Kidney (tissue), 14 donors: Measurements from ENCODE around the gene CD4. TPM values are rescaled to one million over a fixed set of nuclear protein-coding genes. Genes with fewer than 3 reads are reported as not detected.

Experiments
- DNase-seq, 5 donors: peaks; one replicate each; pipeline ENCODE4 v3.0.0-alpha.2; 2013 to 2020
- FAIRE-seq: peaks from 2 replicates; lab custom pipeline; 2012; peaks lifted over from hg19 to GRCh38; lab: Jason Lieb, UNC
- H3K27ac ChIP-seq, 2 donors: one replicate each; pipeline ENCODE4 v1.7.0; 2013; ENCODE audit warnings: low read depth in 2 of 2, low read length in 2 of 2, inconsistent platforms in 1 of 2
- H3K27me3 ChIP-seq: one replicate; pipeline ENCODE4 v1.7.1; 2013; ENCODE audit warnings: low read length, inconsistent platforms; ENCODE audit not compliant: control insufficient read depth, insufficient read depth
- H3K36me3 ChIP-seq, 3 donors: one replicate each; pipeline versions ENCODE4 v1.7.0 to v1.7.1; 2013; ENCODE audit warnings: low read length in 3 of 3, control low read depth in 1 of 3, inconsistent platforms in 1 of 3; ENCODE audit not compliant: insufficient read depth in 3 of 3, control insufficient read depth in 2 of 3
- H3K4me1 ChIP-seq, 3 donors: one replicate each; pipeline versions ENCODE4 v1.7.0 to v1.7.1; 2013; ENCODE audit warnings: low read length in 3 of 3, inconsistent platforms in 1 of 3, low read depth in 1 of 3; ENCODE audit not compliant: control insufficient read depth in 2 of 3, insufficient read depth in 2 of 3
- H3K4me3 ChIP-seq, 3 donors: one replicate each; pipeline versions ENCODE4 v1.7.0 to v1.8.1; 2013; ENCODE audit warnings: low read length in 3 of 3, control low read depth in 1 of 3, inconsistent platforms in 1 of 3
- H3K9ac ChIP-seq, 3 donors: one replicate each; pipeline versions ENCODE4 v1.7.0 to v1.7.1; 2013; ENCODE audit warnings: low read length in 3 of 3, control low read depth in 1 of 3, inconsistent platforms in 1 of 3
- H3K9me3 ChIP-seq, 3 donors: one replicate each; pipeline versions ENCODE4 v1.7.0 to v1.7.1; 2013; ENCODE audit warnings: low read length in 3 of 3, control low read depth in 1 of 3, inconsistent platforms in 1 of 3; ENCODE audit not compliant: control insufficient read depth in 2 of 3, insufficient read depth in 1 of 3
- CTCF ChIP-seq: IDR thresholded peaks from 3 replicates; pipeline ENCODE4 v1.5.1; 2012; ENCODE audit warnings: mild to moderate bottlenecking, moderate library complexity, borderline replicate concordance; ENCODE audit not compliant: insufficient read depth; ENCODE audit errors: extremely low read depth
- intact Hi-C: fragments of 100-400 bp; cut with DNase I; formaldehyde crosslinking; loops from one replicate; pipeline ENCODE4 v1.11.1; 2022
- polyA plus RNA-seq: library from polyadenylated mRNA; stranded (reverse); fragments of 350-450 nt; fragmentation: Illumina TruSeq; extraction: RNeasy Lipid Tissue Mini Kit (QIAGEN cat#74804); gene quantifications from one replicate; pipeline ENCODE4 v1.2.3, GENCODE V29; 2014; ENCODE audit warnings: low read depth, low replicate concordance; ENCODE audit not compliant: insufficient read depth
- total RNA-seq: library from RNA; stranded (reverse); fragmentation: NEBNext Ultra II Directional; extraction: Animal tissue kit (Norgen Biotek cat#: 25700); gene quantifications from one replicate; pipeline ENCODE4 v1.2.1, GENCODE V29; 2021
- donor health status: control.
- donor health status: control.
- donor health status: control.
- donor health status: control.
- donor health status: control.
- donor health status: DM: yes; HTN: yes; CAD: no.
- donor health status: Normal renal cell carcinoma (clear cell type).

CD4 gene
- total and polyA plus RNA-seq, 2 donors from 2014 or later: 12.2 to 38.1 TPM

DNA sequence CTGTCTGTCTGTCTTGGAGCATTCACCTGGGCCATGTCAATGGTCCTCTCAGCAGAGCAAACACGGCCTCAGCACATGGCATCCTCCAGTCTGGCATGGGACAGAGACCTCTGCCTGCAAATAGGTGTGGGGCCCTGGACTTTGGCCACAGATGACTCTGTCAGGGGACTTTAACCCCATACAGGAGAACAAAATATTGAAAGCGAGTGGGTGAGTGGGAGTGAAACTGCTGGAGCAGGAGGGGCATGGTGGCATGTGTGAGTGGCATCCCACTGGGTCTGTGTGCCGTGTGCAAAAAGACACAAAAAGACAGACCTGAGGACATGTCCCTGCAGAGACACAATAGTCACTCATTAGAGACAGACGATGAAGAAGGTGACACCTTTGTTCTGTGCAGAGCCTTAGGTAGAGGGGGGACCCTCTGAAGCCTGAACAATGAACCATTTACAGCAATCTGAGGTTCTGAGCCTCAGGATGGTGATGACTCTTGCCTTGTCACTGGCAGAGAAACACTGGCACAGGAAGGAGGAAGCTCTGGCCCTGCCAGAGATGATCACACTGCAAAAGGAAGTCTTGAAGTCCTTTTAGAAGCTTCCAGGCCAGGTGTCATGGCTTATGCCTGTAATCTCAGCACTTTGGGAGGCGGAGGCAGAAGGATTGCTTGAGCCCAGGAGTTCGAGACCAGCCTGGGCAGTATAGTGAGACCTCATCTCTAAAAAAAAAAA, 9.5 kb upstream of the CD4 start:
- H3K4me3 ChIP-seq: no peak overlapping the region
- FAIRE-seq (no peak), DNase-seq (no peak)
- H3K9me3 ChIP-seq: no peaks in the 10 kb centered on the region
- H3K4me1 ChIP-seq: peaks cover 0 to 15% (median 10%) of the 10 kb centered on the region in 3 donors
- H3K9ac ChIP-seq: no peak overlapping the region
- no peaks in the 10 kb centered on the region for H3K27me3 ChIP-seq
- H3K36me3 ChIP-seq: no peaks in the 10 kb centered on the region
- intact Hi-C loops: no loop called here
- no peak for TF ChIP-seq CTCF
- no peak overlapping the region for H3K27ac ChIP-seq

DNA sequence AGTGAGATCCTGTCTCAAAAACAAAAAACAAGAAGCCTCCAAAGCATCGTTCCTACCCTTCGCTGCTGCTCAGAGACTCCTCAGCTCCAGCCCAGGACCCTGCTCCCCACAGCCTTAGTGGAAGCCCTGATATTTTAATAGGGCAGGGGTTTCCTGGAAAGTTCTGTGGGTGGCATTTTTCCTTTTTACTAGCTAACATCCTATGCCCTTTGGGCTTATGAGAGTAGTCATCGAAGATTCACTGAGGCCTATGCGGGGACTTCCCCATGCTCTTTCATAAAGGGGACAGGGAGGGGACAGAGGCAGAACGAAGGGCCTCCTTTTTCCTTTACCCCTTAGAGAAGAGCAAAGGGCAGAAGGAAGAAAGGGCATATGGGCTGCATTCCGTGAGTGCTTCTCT, 8.8 kb upstream of the CD4 start:
- FAIRE-seq: no peak
- Histone ChIP-seq H3K27me3 (no peaks in the 10 kb centered on the region), H3K9me3 (no peaks in the 10 kb centered on the region), H3K4me3 (no peak overlapping the region), H3K9ac (no peak overlapping the region), H3K36me3 (no peaks in the 10 kb centered on the region), H3K4me1 (peaks cover 0 to 15% (median 10%) of the 10 kb centered on the region in 3 donors), H3K27ac (no peak overlapping the region)
- intact Hi-C loops: no loop called here
- TF ChIP-seq CTCF: no peak
- DNase-seq: no peak

DNA sequence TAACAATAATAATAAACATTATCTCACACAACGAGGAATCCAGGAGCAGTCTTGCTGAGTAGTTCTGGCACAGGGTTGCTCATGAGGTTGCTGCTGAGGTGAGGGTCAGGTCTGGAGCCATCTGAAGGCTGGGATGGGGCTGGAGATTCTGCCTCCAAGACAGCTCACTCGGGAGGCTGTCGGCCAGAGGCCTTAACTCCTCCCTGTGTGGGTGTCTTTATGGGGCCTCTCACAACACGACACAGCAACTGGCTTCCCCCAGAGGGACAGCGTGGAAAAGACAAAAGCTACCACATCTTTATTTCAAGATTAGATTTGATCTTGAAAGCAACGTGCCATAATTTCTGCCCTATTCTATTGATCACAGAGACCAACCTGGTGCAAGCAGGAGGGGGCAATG, 7.2 kb upstream of the CD4 start:
- Histone ChIP-seq H3K27ac (no peak overlapping the region), H3K9me3 (no peaks in the 10 kb centered on the region), H3K27me3 (no peaks in the 10 kb centered on the region), H3K9ac (no peak overlapping the region), H3K4me1 (peaks cover 0 to 15% (median 10%) of the 10 kb centered on the region in 3 donors), H3K36me3 (no peaks in the 10 kb centered on the region), H3K4me3 (no peak overlapping the region)
- intact Hi-C loops: no loop called here
- no peak for DNase-seq
- FAIRE-seq: no peak
- no peak for TF ChIP-seq CTCF
